Stimulated activated CD4-positive, alpha-beta T cell treated with anti-CD3 and anti-CD28 coated beads, Interleukin-15, amount 100 ng/mL, for 1 hour (primary cell): Measurements from ENCODE around the gene KCNK6.
A peak's percentile ranks its signal among the peaks of the same experiment; 100 is the strongest.

Experiments
- DNase-seq, 2 donors: peaks; one replicate each; pipeline ENCODE4 v3.0.0-alpha.2; 2020; ENCODE audit warnings: low read depth in 1 of 2, low spot score in 1 of 2

The KCNK6 gene

GRCh38 chr19:38319421-38320258, at the start of gene KCNK6:
TSS of gene KCNK6 (plus strand) at chr19:38319845. CDS start at chr19:38319951, 106 bp downstream.
- peak in 1 of 2 donors; percentile 37 for DNase-seq

- no peak for DNase-seq
These were observed 49.0 kb upstream of the KCNK6 start for GRCh38 chr19:38270587-38271167.

DNA sequence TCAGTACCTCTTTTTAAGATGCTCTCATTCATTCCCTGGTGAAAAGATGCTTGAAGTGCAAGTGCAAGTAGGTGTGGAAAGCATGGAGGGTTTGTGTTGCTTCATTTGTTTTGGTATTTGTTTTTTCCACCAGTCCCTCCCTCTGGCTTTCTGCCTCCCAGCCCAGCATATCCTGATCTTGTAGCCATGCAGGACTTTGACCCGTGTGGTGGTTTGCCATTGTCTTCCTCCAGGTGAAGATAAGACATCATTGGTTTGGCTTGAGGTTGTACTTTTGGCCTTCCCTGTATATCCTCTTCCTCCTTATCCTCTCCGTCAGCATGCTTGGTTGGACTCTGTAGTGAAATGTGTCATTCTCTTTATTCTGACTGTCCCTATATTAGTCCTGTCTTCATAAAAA, 46.1 kb upstream of the KCNK6 start:
- no peak for DNase-seq

DNA sequence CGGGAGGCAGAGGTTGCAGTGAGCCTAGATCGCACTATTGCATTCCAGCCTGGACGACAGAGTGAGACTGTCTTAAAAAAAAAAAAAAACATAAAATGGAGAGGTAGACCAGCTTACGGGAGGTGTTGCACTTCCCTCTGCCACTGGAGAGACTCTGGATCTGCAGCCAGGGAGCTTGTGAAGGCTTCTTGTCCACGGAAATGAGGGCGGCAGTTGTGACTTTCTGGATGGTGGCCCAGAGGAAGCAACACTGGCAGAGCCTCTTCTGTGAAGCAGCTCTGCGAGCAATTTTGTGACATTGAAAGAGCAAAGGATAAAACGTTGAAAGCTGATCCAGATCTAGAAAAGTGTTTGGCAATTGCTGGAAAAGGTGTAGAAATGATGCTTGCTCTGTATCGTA, 44.9 kb upstream of the KCNK6 start:
- DNase-seq = no peak

- no peak for DNase-seq
These were observed 42.6 kb upstream of the KCNK6 start for GRCh38 chr19:38276942-38277517.

GRCh38 chr19:38277549-38277948, 42.1 kb upstream of the KCNK6 start:
- no peak for DNase-seq

DNA sequence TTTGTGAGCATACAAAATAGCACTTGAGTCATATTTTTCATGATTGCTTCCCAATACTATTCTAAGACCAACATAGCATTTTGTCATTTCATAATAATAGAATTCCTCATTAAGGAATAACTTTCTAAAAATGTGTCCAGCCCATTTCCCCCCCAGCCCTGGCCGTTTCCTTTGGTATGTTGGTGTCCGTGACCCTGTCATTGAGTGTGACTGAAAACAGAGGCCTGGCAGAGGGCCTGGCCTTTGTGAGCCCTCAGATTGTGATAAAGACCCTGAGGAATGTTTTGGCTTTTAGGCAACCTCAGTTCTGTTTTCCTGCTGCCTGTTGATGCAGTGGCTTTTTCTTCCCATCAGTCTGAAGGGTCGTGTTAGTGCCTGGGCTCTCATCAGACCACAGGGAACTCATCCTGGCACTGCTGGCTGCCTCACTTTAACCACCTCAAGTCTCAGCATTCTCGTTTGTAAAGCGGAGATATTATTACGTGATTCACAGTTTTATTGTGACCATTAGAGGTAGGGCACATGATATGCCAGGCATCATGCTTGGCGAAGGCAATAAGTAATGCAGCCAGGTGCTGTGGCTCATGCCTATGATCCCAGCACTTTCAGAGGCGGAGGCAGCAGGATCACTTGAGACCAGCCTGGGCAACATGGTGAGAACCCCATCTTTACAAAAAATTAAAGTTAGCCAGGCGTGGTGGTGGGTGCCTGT, 41.5 kb upstream of the KCNK6 start:
- no peak for DNase-seq

GRCh38 chr19:38278751-38279150, 40.9 kb upstream of the KCNK6 start:
- DNase-seq = no peak

DNA sequence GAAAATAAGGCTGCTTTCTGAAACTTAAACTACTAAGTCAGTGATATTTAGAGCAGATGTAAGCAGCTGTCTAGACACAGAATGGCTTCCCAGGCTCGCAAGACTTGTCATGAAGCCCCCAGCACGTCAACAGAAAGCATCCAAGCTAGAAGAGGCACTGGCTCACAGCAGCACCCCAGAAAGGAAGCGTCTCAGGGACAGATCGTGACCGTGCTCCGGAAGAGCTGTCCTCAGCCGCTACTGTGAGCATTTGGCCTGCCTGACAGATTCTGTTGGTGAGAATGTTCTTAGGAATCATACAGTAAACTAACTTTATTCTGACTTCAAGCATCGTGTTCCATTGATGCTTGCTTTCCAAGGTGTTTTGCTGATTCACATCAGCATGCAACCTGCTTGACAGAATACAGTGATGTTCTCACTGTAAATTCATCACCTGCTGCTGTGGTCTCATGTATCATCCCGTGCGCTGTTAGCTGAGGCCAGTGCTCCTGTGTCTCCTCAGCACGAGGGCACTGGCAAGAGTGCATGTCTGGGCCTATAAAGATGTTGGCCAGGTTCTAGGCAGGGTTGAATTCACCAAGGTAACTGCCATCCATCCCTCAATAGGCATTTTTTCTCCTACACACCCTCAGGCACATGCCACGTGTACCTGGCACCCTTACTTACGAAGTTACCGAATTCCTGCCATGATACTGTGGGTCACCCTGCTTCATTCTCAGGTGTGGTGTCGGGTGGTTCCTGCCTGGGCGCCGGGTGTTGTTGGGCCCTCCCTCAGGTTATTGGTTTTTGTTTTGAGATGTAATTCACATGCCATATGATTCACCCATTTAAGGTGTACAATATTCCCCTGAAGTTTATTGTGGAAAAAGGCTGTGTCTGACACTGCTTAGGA, 39.4 kb upstream of the KCNK6 start:
- DNase-seq = no peak

GRCh38 chr19:38281811-38282566, 37.7 kb upstream of the KCNK6 start:
- no peak for DNase-seq

DNA sequence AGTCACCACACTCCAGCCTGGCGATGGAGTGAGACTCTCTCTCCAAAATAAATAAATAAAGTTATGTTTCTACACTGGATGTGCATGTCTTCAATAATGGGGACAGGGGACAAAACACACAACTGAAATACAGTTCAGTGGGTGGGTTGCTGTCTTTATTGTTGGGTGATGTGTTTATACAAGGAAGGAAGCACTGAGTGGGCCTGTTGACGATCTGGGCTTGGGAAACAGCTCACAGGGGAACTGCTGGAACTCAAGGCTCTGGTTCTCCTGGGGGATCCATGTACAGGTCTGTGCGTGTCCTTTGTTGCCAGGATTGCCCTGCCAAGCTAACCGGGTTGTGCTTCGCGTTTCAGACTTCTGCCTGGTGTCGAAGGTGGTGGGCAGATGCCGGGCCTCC, 36.4 kb upstream of the KCNK6 start:
- no peak for DNase-seq

GRCh38 chr19:38284422-38284821, 35.2 kb upstream of the KCNK6 start:
- no peak for DNase-seq

GRCh38 chr19:38285567-38285966, 34.1 kb upstream of the KCNK6 start:
- DNase-seq = no peak

DNA sequence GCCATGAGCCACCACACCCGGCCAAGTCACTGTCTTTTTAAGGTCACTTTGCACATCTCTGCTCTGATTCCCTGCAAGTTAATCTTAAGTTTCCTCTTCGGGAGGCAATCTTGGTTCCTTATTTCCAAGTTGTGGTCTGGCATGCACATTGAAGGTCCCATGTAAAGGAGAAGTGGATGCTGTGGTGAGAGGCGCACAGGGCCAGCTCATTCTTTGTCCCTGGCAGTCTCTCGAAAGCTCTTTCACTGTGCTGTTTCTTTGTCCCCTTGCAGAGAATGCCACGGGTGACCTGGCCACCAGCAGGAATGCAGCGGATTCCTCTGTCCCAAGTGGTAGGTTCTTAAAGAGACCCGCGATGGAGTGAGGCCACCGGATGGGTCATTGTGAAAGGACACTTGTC, 32.0 kb upstream of the KCNK6 start:
- DNase-seq = no peak

GRCh38 chr19:38288123-38288855, 31.4 kb upstream of the KCNK6 start:
- DNase-seq = no peak

DNA sequence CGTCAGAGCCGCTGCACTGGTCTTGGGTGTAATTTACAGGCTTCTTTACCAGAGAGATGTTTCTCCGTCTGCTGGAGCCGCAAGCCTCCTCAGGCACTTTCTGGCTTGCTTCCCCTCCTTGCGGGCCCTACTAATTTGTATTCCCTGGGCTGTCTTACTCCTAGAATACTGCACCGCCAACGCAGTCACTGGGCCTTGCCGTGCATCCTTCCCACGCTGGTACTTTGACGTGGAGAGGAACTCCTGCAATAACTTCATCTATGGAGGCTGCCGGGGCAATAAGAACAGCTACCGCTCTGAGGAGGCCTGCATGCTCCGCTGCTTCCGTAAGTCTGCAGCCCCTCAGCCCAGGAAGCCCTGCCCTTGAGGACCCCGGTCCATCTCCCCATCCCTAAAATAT, 29.7 kb upstream of the KCNK6 start:
- no peak for DNase-seq

DNA sequence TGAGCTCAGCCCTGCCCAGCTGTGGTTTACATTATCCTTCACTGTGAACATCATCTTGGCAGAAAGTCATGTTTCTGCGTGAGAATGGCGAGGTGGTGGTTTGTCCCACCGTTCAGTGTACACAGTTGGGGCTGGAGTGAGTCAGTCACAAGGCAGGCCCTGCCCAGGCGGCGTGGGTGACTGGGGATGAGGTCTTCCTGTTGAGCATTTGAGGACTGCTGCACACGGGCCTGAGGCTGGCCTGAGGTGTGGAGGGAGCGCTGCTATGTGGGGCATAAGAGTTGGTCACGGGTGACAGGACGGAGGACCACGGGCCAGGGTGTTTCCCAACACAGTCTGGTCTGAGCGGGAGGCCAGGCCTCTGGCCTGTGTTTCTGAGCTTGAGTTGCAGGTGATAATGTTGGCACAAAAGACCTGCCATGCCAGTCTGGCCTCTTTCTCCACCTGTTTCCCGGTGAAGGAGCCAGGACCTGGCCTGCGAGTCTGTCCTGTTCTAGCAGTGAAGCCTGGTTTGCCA, 29.0 kb upstream of the KCNK6 start:
- DNase-seq = no peak

- no peak for DNase-seq
These were observed 27.8 kb upstream of the KCNK6 start for GRCh38 chr19:38291855-38292254.

DNA sequence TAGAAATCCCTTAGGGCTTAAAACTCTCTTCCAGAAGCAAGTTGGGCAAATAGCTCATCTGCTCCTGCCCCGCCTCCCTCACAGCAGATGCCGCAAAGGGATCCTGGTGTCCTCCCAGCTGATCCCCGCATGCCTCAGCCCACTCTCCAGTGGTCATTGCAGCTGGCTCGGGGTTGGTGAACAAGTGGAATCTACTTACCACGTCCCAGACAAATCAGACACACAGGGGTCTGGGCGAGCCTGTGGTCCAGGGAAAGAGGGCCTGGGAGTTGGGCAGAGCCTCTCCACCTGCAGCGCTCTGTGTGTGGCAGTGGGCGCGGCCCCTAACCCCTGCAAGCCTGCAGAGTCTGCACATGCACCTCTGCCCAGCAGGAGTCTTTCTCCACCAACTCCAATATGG, 26.4 kb upstream of the KCNK6 start:
- DNase-seq = no peak
